ENCODE measurements around the gene ATR. TPM values are rescaled to one million over a fixed set of nuclear protein-coding genes. Genes with fewer than 3 reads are reported as not detected.
"Not testable (repeated sequence)": the region's sequence is repeated elsewhere in the genome, so short reads cannot be mapped to it uniquely, and the experiment has no call there.

The ATR gene
- total and polyA plus RNA-seq, 4 donors: 9.0 to 41.3 (median 23.3) TPM

GRCh38 chr3:142586803-142587406 is 8.4 kb upstream of the ATR start:
- DNase-seq (peak; percentile 53 to 86 (median 80)), ATAC-seq (ENCODE audit: insufficient read depth, low FRiP score) (peak; percentile 81)
- H3K27ac ChIP-seq (ENCODE audit: low read depth in 1 of 2, low read length in 1 of 2): no peak overlapping the region
- peaks cover 0 to 7% (median 3%) of the 10 kb centered on the region in 3 donors for H3K27me3 ChIP-seq (ENCODE audit: control insufficient read depth in 3 of 3, insufficient read depth in 3 of 3, low read length in 2 of 3)
- no peaks in the 10 kb centered on the region for H3K4me1 ChIP-seq (ENCODE audit: control insufficient read depth in 5 of 5, insufficient read depth in 5 of 5, low read length in 5 of 5)
- WGBS, 2 donors: 38 to 44% methylated on average over 2 of the region's 2 CpGs
- H3K9ac ChIP-seq (ENCODE audit: insufficient read depth in 1 of 2, low read length in 2 of 2): no peak overlapping the region
- H3K36me3 ChIP-seq (ENCODE audit: control insufficient read depth in 4 of 4, insufficient read depth in 4 of 4, low read length in 4 of 4): no peaks in the 10 kb centered on the region
- TF ChIP-seq, protein P1, sequence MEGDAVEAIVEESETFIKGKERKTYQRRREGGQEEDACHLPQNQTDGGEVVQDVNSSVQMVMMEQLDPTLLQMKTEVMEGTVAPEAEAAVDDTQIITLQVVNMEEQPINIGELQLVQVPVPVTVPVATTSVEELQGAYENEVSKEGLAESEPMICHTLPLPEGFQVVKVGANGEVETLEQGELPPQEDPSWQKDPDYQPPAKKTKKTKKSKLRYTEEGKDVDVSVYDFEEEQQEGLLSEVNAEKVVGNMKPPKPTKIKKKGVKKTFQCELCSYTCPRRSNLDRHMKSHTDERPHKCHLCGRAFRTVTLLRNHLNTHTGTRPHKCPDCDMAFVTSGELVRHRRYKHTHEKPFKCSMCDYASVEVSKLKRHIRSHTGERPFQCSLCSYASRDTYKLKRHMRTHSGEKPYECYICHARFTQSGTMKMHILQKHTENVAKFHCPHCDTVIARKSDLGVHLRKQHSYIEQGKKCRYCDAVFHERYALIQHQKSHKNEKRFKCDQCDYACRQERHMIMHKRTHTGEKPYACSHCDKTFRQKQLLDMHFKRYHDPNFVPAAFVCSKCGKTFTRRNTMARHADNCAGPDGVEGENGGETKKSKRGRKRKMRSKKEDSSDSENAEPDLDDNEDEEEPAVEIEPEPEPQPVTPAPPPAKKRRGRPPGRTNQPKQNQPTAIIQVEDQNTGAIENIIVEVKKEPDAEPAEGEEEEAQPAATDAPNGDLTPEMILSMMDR (IDR thresholded peaks at IDR 0.05; ENCODE audit: control extremely low read depth, extremely low read depth): peak; percentile 58
- no peak overlapping the region for H3K4me3 ChIP-seq
- H3K9me3 ChIP-seq (ENCODE audit: control insufficient read depth in 4 of 4, insufficient read depth in 3 of 4, low read length in 3 of 4): no peaks in the 10 kb centered on the region

DNA sequence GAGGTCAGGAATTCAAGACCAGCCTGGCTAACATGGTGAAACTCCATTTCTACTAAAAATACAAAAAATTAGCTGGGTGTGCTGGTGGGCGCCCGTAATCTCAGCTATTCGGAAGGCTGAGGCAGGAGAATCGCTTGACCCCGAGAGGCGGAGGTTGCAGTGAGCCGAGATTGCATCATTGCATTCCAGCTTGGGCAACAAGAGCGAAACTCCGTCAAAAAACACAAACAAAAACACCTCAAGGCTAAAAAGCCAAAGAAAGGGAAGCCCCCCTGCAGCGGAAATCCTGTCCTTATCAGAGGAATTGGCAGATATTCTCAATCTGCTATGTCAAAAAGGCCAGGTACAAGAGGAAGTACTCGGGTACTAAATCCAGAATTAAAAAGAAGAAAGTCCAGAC is 2.5 kb upstream of the ATR start:
- not testable (repeated sequence) for H3K27me3 ChIP-seq (ENCODE audit: control insufficient read depth in 3 of 3, insufficient read depth in 3 of 3, low read length in 2 of 3); DNase-seq; H3K9me3 ChIP-seq (ENCODE audit: control insufficient read depth in 4 of 4, insufficient read depth in 3 of 4, low read length in 3 of 4); H3K36me3 ChIP-seq (ENCODE audit: control insufficient read depth in 4 of 4, insufficient read depth in 4 of 4, low read length in 4 of 4); ATAC-seq (ENCODE audit: insufficient read depth, low FRiP score); H3K9ac ChIP-seq (ENCODE audit: insufficient read depth in 1 of 2, low read length in 2 of 2); H3K27ac ChIP-seq (ENCODE audit: low read depth in 1 of 2, low read length in 1 of 2); H3K4me3 ChIP-seq
- WGBS, 2 donors: 69% methylated on average over 11 of the region's 11 CpGs
- peaks cover 0 to 14% (median 5%) of the 10 kb centered on the region in 5 donors for H3K4me1 ChIP-seq (ENCODE audit: control insufficient read depth in 5 of 5, insufficient read depth in 5 of 5, low read length in 5 of 5)

- peaks cover 0 to 14% (median 5%) of the 10 kb centered on the region in 5 donors for H3K4me1 ChIP-seq (ENCODE audit: control insufficient read depth in 5 of 5, insufficient read depth in 5 of 5, low read length in 5 of 5)
- H3K27ac ChIP-seq (ENCODE audit: low read depth in 1 of 2, low read length in 1 of 2): no peak overlapping the region
- H3K9ac ChIP-seq (ENCODE audit: insufficient read depth in 1 of 2, low read length in 2 of 2): no peak overlapping the region
- no peaks in the 10 kb centered on the region for H3K9me3 ChIP-seq (ENCODE audit: control insufficient read depth in 4 of 4, insufficient read depth in 3 of 4, low read length in 3 of 4)
- no peaks in the 10 kb centered on the region for H3K27me3 ChIP-seq (ENCODE audit: control insufficient read depth in 3 of 3, insufficient read depth in 3 of 3, low read length in 2 of 3)
- peaks cover 0 to 5% (median 0%) of the 10 kb centered on the region in 4 donors for H3K36me3 ChIP-seq (ENCODE audit: control insufficient read depth in 4 of 4, insufficient read depth in 4 of 4, low read length in 4 of 4)
- WGBS, 2 donors: 92 to 99% methylated on average over 1 of the region's 1 CpG
- ATAC-seq (ENCODE audit: insufficient read depth, low FRiP score) (no peak), DNase-seq (no peak)
- TF ChIP-seq, protein P1 (IDR thresholded peaks at IDR 0.05; ENCODE audit: control extremely low read depth, extremely low read depth): no peak
- H3K4me3 ChIP-seq: no peak overlapping the region
Observed at GRCh38 chr3:142580061-142580423, 1.5 kb upstream of the ATR start.

DNA sequence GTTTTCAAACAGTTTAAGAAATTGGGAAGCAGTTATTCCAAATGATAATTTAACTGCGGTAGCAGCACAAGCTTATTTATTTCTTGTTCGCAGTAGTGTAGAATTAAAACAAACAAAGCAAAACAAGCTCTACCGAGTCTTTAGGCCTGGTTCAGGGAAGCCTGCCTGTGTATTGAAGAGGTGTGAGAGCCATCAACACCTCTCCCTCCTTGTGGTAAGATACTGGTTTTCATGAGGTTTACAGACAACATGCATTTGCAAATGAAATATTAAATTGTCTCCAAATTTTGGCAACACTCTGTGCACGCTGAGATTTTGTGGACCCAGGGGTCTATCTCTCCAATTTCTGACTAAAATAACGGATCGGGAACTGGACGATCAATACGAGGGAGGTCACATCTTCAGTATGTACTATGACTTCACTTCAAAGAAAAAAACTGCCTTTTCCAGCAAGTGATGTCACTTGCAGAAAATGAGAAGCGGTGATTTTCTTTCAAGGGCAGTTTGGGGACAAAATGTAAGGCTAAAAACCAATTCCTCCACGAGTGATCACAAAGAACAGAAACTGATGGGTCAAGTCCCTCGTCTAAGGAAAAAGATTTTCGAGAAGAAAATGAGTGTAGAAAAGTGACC is 721 bp downstream of the ATR start:
- no peaks in the 10 kb centered on the region for H3K9me3 ChIP-seq (ENCODE audit: control insufficient read depth in 4 of 4, insufficient read depth in 3 of 4, low read length in 3 of 4)
- peaks cover 0 to 5% (median 0%) of the 10 kb centered on the region in 4 donors for H3K36me3 ChIP-seq (ENCODE audit: control insufficient read depth in 4 of 4, insufficient read depth in 4 of 4, low read length in 4 of 4)
- H3K4me1 ChIP-seq (ENCODE audit: control insufficient read depth in 5 of 5, insufficient read depth in 5 of 5, low read length in 5 of 5): peaks cover 0 to 14% (median 5%) of the 10 kb centered on the region in 5 donors
- no peaks in the 10 kb centered on the region for H3K27me3 ChIP-seq (ENCODE audit: control insufficient read depth in 3 of 3, insufficient read depth in 3 of 3, low read length in 2 of 3)
- TF ChIP-seq, protein P1 (IDR thresholded peaks at IDR 0.05; ENCODE audit: control extremely low read depth, extremely low read depth): no peak
- peak overlapping the region; percentile 97 for H3K4me3 ChIP-seq
- peak overlapping the region; percentile 76 to 96 for H3K27ac ChIP-seq (ENCODE audit: low read depth in 1 of 2, low read length in 1 of 2)
- H3K9ac ChIP-seq (ENCODE audit: insufficient read depth in 1 of 2, low read length in 2 of 2): peak overlapping the region; percentile 89 to 91
- 8 to 15% methylated on average over 12 of the region's 12 CpGs for WGBS, 2 donors
- no peak for ATAC-seq (ENCODE audit: insufficient read depth, low FRiP score)
- peak in 2 of 3 donors; percentile 39 to 67 for DNase-seq

All from lung (tissue), 12 donors.